ENCODE measurements around the gene TGFBR2. TPM values are rescaled to one million over a fixed set of nuclear protein-coding genes. Genes with fewer than 3 reads are reported as not detected.

Gene TGFBR2
- total and polyA plus RNA-seq, 2 of the 13 experiments (the other 11 are each of a cell fraction or from before 2014, with no cell fraction given), result 82.2 to 187 TPM

- peaks cover 98% of the 10 kb centered on the region for H3K79me2 ChIP-seq (ENCODE audit: insufficient read depth, low read length)
- in situ Hi-C loops (cut with HindIII; ENCODE audit: extremely low pct_ligation_motif_present, low pct_unique_long_range_greater_than_20kb) (no loop called here), intact Hi-C loops (cut with micrococcal nuclease; ENCODE audit: unreplicated experiment) (loop anchor here (2.0 kb wide), 1 partner anchor 75 kb away; no protein-coding TSS in a partner anchor)
- FAIRE-seq (peak; percentile 15), DNase-seq (ENCODE audit: low spot score) (no peak), ATAC-seq (no peak; the same call in 2 of the 3 replicates)
- no TSS peak for BruUV-seq (replicated peaks)
- H3K36me3 ChIP-seq (replicated peaks in 1 of 2; ENCODE audit: control insufficient read depth in 1 of 2, insufficient read depth in 2 of 2, low read length in 2 of 2), result peaks cover 15 to 64% of the 10 kb centered on the region in 2 experiments
- no peak overlapping the region for H3K4me3 ChIP-seq (replicated peaks in 1 of 3; ENCODE audit: insufficient read depth in 1 of 3, low read depth in 2 of 3, low read length in 3 of 3)
- no peak overlapping the region for H3K27ac ChIP-seq (ENCODE audit: extremely low read length, insufficient read depth, low read length)
- TF ChIP-seq SP5 (CRISPR knock-in tag; IDR thresholded peaks at IDR 0.05; ENCODE audit: borderline replicate concordance, low read depth) (no peak), SSRP1 (CRISPR knock-in tag; IDR thresholded peaks at IDR 0.05) (0 out of 2 replicates have a peak, but pooled peaks have one; percentile 46), POLR2AphosphoS5 (IDR thresholded peaks at IDR 0.05; ENCODE audit: low read depth, low read length) (peak; percentile 30; the same call in 1 of the 2 replicates), HCFC1 (IDR thresholded peaks at IDR 0.05; ENCODE audit: low read depth, low read length) (no peak), ZNF670 (CRISPR knock-in tag; IDR thresholded peaks at IDR 0.05; ENCODE audit: borderline replicate concordance) (no peak), RBM22 (optimal IDR thresholded peaks at IDR 0.05; ENCODE audit: low read length) (peak; percentile 96), AGO2 (optimal IDR thresholded peaks at IDR 0.05; ENCODE audit: low read depth, low read length) (peak; percentile 35), SAP130 (CRISPR knock-in tag; IDR thresholded peaks at IDR 0.05; ENCODE audit: low read depth) (0 out of 2 replicates have a peak, but pooled peaks have one; percentile 11)
- TF ChIP-seq, protein P1, sequence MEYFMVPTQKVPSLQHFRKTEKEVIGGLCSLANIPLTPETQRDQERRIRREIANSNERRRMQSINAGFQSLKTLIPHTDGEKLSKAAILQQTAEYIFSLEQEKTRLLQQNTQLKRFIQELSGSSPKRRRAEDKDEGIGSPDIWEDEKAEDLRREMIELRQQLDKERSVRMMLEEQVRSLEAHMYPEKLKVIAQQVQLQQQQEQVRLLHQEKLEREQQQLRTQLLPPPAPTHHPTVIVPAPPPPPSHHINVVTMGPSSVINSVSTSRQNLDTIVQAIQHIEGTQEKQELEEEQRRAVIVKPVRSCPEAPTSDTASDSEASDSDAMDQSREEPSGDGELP (IDR thresholded peaks at IDR 0.05; ENCODE audit: borderline replicate concordance, low read depth), result 0 out of 2 replicates have a peak, but pooled peaks have one; percentile 11
- no peak overlapping the region for H2AFZ ChIP-seq (ENCODE audit: low read length)
- no peaks in the 10 kb centered on the region for H3K9me3 ChIP-seq (ENCODE audit: low read length)
- H3K9ac ChIP-seq (ENCODE audit: insufficient read depth, low read depth, low read length), result no peak overlapping the region
- H3K4me1 ChIP-seq (ENCODE audit: insufficient read depth, low read length), result peaks cover 100% of the 10 kb centered on the region
- H3K4me2 ChIP-seq (ENCODE audit: low read depth, low read length), result peak overlapping the region; percentile 92
- POLR2A ChIA-PET, result no interaction called here
- 63% methylated on average over 2 of the region's 2 CpGs for WGBS (ENCODE audit: low lambda C conversion rate)
- H3K27me3 ChIP-seq (ENCODE audit: control insufficient read depth in 1 of 2, insufficient read depth in 2 of 2, low read length in 2 of 2), result no peaks in the 10 kb centered on the region
- CTCF ChIA-PET (ENCODE audit: low intra/inter-chr PET ratio, low total read pairs), result no interaction called here
- H4K20me1 ChIP-seq (ENCODE audit: insufficient read depth, low read length), result peaks cover 100% of the 10 kb centered on the region
Measured at GRCh38 chr3:30617653-30618052, 11.3 kb downstream of the TGFBR2 start.

DNA sequence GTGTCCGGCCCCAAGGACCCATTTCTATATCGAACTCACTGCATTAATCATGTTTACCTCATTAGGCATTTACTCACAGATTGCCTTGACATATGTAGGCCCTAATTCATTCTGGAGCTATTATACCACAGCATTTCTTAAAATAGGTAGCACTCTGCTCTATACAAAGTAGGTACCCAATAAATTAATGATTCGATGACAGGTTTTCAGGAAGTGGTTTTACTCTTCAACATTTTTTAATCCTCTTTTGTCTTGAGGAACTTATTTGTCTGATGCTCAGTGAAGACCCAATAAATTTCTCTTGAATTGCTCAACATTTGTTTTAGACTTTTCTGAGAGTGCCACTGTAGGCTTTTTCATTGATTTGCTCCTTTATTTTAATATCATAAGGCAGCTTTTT lies 12.1 kb downstream of the TGFBR2 start:
- Histone ChIP-seq H3K36me3 (replicated peaks in 1 of 2; ENCODE audit: control insufficient read depth in 1 of 2, insufficient read depth in 2 of 2, low read length in 2 of 2) (peaks cover 16 to 63% of the 10 kb centered on the region in 2 experiments), H2AFZ (ENCODE audit: low read length) (no peak overlapping the region), H3K9ac (ENCODE audit: insufficient read depth, low read depth, low read length) (no peak overlapping the region), H3K27ac (ENCODE audit: extremely low read length, insufficient read depth, low read length) (no peak overlapping the region), H3K9me3 (ENCODE audit: low read length) (no peaks in the 10 kb centered on the region), H3K4me1 (ENCODE audit: insufficient read depth, low read length) (peaks cover 100% of the 10 kb centered on the region), H3K4me2 (ENCODE audit: low read depth, low read length) (peak overlapping the region; percentile 61), H3K4me3 (replicated peaks in 1 of 3; ENCODE audit: insufficient read depth in 1 of 3, low read depth in 2 of 3, low read length in 3 of 3) (no peak overlapping the region), H3K79me2 (ENCODE audit: insufficient read depth, low read length) (peaks cover 98% of the 10 kb centered on the region), H3K27me3 (ENCODE audit: control insufficient read depth in 1 of 2, insufficient read depth in 2 of 2, low read length in 2 of 2) (no peaks in the 10 kb centered on the region), H4K20me1 (ENCODE audit: insufficient read depth, low read length) (peaks cover 100% of the 10 kb centered on the region)
- DNase-seq (ENCODE audit: low spot score) (no peak), FAIRE-seq (no peak), ATAC-seq (no peak)
- POLR2A ChIA-PET, result no interaction called here
- BruUV-seq (replicated peaks), result no TSS peak
- CTCF ChIA-PET (ENCODE audit: low intra/inter-chr PET ratio, low total read pairs), result no interaction called here
- WGBS (ENCODE audit: low lambda C conversion rate), result 94% methylated on average over 3 of the region's 3 CpGs
- TF ChIP-seq RBM22 (optimal IDR thresholded peaks at IDR 0.05; ENCODE audit: low read length) (peak; percentile 83), ZNF776 (CRISPR knock-in tag; IDR thresholded peaks at IDR 0.05) (no peak), TBX3 (IDR thresholded peaks at IDR 0.05; ENCODE audit: borderline replicate concordance) (no peak), ZNF670 (CRISPR knock-in tag; IDR thresholded peaks at IDR 0.05; ENCODE audit: borderline replicate concordance) (no peak), MAFF (IDR thresholded peaks at IDR 0.05; ENCODE audit: low read depth, low read length) (no peak)
- intact Hi-C loops (cut with micrococcal nuclease; ENCODE audit: unreplicated experiment), result no loop called here
- in situ Hi-C loops (cut with HindIII; ENCODE audit: extremely low pct_ligation_motif_present, low pct_unique_long_range_greater_than_20kb), result no loop called here

Measured in HepG2 (cell line).